Stimulated activated naive CD8-positive, alpha-beta T cell treated with anti-CD3 and anti-CD28 coated beads, Interleukin-15, amount 100 ng/mL, for 72 hours (primary cell): ENCODE results near the gene ZNF155.
A peak's percentile ranks its signal among the peaks of the same experiment; 100 is the strongest.
"Not testable (repeated sequence)": the region's sequence is repeated elsewhere in the genome, so short reads cannot be mapped to it uniquely, and the experiment has no call there.

ENCODE experiments used
- ATAC-seq: fragments of 150-1000 bp; cut with Tn5 transposase; 2 replicates; pipeline ENCODE4 v1.10.0; 2021; ENCODE audit warnings: mild to moderate bottlenecking, moderate library complexity
- DNase-seq, 2 donors: peaks; one replicate each; pipeline ENCODE4 v3.0.0; 2021 to 2022
- H3K27ac Mint-ChIP-seq, 2 donors: one replicate each; pipeline ENCODE4 v1.8.0; 2022; ENCODE audit warnings: mild to moderate bottlenecking in 2 of 2, mixed read lengths in 2 of 2, moderate library complexity in 2 of 2
- H3K27me3 Mint-ChIP-seq: one replicate; pipeline ENCODE4 v1.8.0; 2022; ENCODE audit warnings: mixed read lengths
- H3K4me1 Mint-ChIP-seq: one replicate; pipeline ENCODE4 v1.8.0; 2022; ENCODE audit warnings: mild to moderate bottlenecking, mixed read lengths
- H3K4me3 Mint-ChIP-seq, 2 donors: one replicate each; pipeline ENCODE4 v1.8.0; 2022; ENCODE audit warnings: mild to moderate bottlenecking in 2 of 2, mixed read lengths in 2 of 2, moderate library complexity in 1 of 2
- H3K9me3 Mint-ChIP-seq, 2 donors: one replicate each; pipeline ENCODE4 v1.8.0; 2022; ENCODE audit warnings: mixed read lengths in 2 of 2

The ZNF155 gene

GRCh38 chr19:43983912-43984686 is at the start of gene ZNF155:
Gene ZNF155 (plus strand): TSS chr19:43984188. CDS start chr19:43988544, 4,356 bp downstream.
- Mint-ChIP-seq H3K27ac (peak within 1 kb of the TSS; percentile 99), H3K9me3 (peaks cover 14 to 28% of the 10 kb centered on the region in 2 donors), H3K27me3 (no peaks in the 10 kb centered on the region), H3K4me3 (peak within 1 kb of the TSS; percentile 94 to 98), H3K4me1 (peaks cover 15% of the 10 kb centered on the region)
- DNase-seq (peak; percentile 66 to 69), ATAC-seq (peak; percentile 95)

- peaks cover 13 to 14% of the 10 kb centered on the region in 2 donors for H3K9me3 Mint-ChIP-seq
- no peaks in the 10 kb centered on the region for H3K27me3 Mint-ChIP-seq
- DNase-seq (peak; percentile 78 to 87), ATAC-seq (peak; percentile 99)
- H3K4me3 Mint-ChIP-seq = peak within 1 kb of the TSS; percentile 91 to 93
- H3K27ac Mint-ChIP-seq = peak within 1 kb of the TSS; percentile 91 to 95
- peaks cover 9% of the 10 kb centered on the region for H3K4me1 Mint-ChIP-seq
Measured at GRCh38 chr19:43934985-43935708, 48.8 kb upstream of the ZNF155 start, which contains the start of gene ZNF45. Gene ZNF45 (minus strand): TSS chr19:43935282. CDS start chr19:43922185, 13,097 bp downstream.

DNA sequence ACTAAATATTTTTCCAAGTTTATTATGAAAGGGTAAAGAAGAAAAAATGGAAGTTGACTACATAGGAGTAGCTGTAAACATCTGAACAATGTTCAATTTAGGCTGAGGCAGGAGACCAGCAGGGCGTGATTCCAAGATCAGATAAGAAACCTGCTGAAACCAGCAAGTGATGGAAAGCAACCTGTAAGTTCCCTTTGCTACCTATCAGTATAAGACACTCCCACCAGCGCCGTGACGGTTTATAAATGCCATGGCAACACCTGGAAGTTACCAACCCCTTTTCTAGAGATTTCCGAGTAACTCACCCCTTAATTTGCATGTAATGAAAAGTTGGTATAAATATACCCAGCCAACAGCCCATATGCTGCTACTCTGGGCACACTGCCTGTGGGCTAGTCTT is 47.8 kb upstream of the ZNF155 start:
- Mint-ChIP-seq H3K4me3 (peak overlapping the region; percentile 91 to 93), H3K4me1 (peaks cover 9% of the 10 kb centered on the region), H3K27ac (no peak overlapping the region), H3K27me3 (no peaks in the 10 kb centered on the region), H3K9me3 (peaks cover 13 to 17% of the 10 kb centered on the region in 2 donors)
- no peak for ATAC-seq
- DNase-seq = no peak

DNA sequence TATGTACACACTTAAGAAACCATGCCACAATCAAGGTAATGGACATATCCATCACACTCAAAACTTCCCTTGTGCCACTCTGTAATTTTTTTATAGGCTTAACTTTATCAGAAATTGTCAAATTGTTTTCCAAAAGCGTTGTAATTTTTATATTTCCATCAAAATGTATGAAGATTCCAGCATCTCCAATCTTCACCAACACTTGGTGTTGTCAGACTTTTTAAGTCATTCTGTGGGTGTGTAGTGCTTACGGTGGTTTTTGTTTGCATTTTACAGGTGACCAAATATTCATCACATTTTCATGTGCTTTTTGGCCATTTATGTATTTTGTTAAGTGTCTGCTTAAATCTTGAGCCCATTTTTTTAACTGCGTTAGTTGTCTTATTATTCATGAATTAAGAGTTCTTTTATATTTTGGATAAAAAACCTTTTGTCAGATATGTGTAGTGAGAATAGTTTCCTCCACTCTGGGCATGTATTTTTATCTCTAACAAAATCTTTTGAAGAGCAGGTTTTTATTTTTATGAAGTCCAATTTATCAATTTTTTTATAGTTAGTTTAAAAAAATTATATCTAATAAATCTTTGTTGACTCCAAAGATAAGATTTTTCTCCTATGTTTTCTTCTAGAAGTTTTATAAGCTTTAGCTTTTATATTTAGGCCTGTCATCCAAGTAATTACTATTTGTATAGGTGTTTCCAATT is 44.3 kb upstream of the ZNF155 start:
- ATAC-seq = no peak
- H3K27me3 Mint-ChIP-seq = peaks cover 8% of the 10 kb centered on the region
- peaks cover 19 to 23% of the 10 kb centered on the region in 2 donors for H3K9me3 Mint-ChIP-seq
- H3K4me3 Mint-ChIP-seq = no peak overlapping the region
- no peak overlapping the region for H3K27ac Mint-ChIP-seq
- no peak for DNase-seq
- no peaks in the 10 kb centered on the region for H3K4me1 Mint-ChIP-seq

GRCh38 chr19:43940719-43941118 is 43.3 kb upstream of the ZNF155 start:
- Mint-ChIP-seq H3K27me3 (peaks cover 10% of the 10 kb centered on the region), H3K4me1 (no peaks in the 10 kb centered on the region), H3K4me3 (no peak overlapping the region), H3K27ac (no peak overlapping the region), H3K9me3 (peaks cover 24 to 27% of the 10 kb centered on the region in 2 donors)
- no peak for DNase-seq
- ATAC-seq = no peak

GRCh38 chr19:43941209-43941608 is 42.8 kb upstream of the ZNF155 start:
- ATAC-seq = no peak
- peaks cover 14% of the 10 kb centered on the region for H3K27me3 Mint-ChIP-seq
- no peak overlapping the region for H3K27ac Mint-ChIP-seq
- DNase-seq = no peak
- no peaks in the 10 kb centered on the region for H3K4me1 Mint-ChIP-seq
- no peak overlapping the region for H3K4me3 Mint-ChIP-seq
- peaks cover 27 to 32% of the 10 kb centered on the region in 2 donors for H3K9me3 Mint-ChIP-seq

DNA sequence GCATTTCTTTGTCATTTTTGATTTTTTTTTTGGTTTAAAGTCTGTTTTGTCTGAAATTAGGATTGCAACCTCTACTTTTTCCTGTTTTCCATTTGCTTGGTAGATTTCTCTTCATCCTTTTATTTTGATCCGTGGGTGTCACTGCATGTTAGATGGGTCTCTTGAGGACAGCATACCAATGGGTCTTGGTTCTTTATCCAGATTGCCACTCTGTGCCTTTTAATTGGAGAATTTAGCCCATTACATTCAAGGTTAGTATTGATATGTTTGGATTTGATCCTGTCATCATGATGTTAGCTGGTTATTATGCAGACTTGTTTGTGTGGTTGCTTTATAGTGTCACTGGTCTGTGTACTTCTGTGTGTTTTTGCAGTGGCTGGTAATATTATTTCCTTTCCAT is 36.6 kb upstream of the ZNF155 start:
- not testable (repeated sequence) for H3K4me3 Mint-ChIP-seq, ATAC-seq, H3K27ac Mint-ChIP-seq, DNase-seq
- Mint-ChIP-seq H3K4me1 (peaks cover 14% of the 10 kb centered on the region), H3K9me3 (peaks cover 46 to 67% of the 10 kb centered on the region in 2 donors), H3K27me3 (peaks cover 43% of the 10 kb centered on the region)

GRCh38 chr19:43949803-43950202 is 34.2 kb upstream of the ZNF155 start:
- DNase-seq, H3K4me3 Mint-ChIP-seq, ATAC-seq, H3K27ac Mint-ChIP-seq: not testable (repeated sequence)
- peaks cover 14% of the 10 kb centered on the region for H3K4me1 Mint-ChIP-seq
- H3K27me3 Mint-ChIP-seq = peaks cover 36% of the 10 kb centered on the region
- H3K9me3 Mint-ChIP-seq = peaks cover 46 to 67% of the 10 kb centered on the region in 2 donors

DNA sequence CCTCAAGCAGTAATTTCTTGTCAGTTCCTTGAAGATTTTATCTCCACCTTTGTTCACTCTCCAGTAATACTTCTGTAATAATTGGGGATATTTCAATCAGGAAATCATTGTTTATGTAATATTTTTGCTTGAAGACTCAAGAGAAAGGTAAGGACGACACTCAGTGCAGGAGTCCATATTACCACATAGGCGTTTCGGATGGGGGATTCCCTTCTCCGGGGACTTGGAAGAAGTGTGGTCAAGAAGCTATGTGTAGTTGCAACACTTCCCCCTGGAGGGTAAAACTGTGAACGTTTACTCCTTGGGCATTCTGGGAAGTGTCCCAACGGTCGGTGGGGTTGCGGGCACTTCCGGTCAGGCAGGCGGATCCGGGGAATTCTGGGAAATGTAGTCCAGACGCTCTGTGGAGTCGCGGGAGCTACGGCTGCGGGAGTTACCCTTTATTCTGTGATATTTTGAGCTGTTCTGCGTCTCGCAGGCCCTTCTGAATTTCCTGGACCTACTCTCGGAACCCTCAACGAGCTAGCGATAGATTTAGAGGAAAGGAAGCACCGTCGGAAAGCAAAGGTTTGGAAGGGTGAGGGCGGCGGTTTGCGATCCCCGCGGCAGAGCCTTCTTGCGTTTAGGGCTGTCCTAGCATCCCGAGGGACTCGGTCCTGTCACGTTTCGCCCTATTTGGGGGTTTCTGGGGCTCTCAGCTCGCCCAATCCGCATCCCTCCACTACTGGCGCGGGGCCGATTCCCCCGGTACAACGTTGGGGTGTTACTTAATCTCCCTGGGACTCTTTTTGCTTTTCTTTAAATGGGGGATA is 32.9 kb upstream of the ZNF155 start, which contains the start of gene ZNF221:
Gene ZNF221, plus strand, starts transcription at position 395 of the 812 bp plus-strand sequence. CDS start 11,499 bp downstream, outside the sequence.
- peaks cover 14% of the 10 kb centered on the region for H3K4me1 Mint-ChIP-seq
- peak; percentile 95 for ATAC-seq

DNA sequence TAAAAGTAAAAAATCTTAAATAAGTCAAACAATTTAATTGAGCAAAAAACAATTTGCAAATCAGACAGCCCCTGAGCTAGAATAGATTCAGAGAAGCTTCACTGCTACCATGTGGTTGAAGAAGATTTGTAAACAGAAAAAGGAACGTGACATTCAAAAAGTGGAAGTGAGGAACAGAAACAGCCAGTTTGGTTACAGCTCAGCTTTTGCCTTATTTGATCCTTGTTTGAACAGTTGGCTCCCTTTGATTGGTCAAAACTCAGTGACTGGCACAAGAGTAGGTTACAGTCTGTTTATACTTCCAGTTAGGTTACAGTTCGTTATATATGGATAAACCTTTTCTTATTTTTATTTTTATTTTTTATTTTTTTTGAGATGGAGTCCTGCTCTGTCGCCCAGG is 27.2 kb upstream of the ZNF155 start:
- peaks cover 5% of the 10 kb centered on the region for H3K4me1 Mint-ChIP-seq
- no peak overlapping the region for H3K27ac Mint-ChIP-seq
- ATAC-seq (no peak), DNase-seq (no peak)
- H3K27me3 Mint-ChIP-seq = no peaks in the 10 kb centered on the region
- H3K4me3 Mint-ChIP-seq = no peak overlapping the region
- peaks cover 25 to 29% of the 10 kb centered on the region in 2 donors for H3K9me3 Mint-ChIP-seq

More for the DNA sequence above, 32.9 kb upstream of the ZNF155 start, which contains the start of gene ZNF221:
- DNase-seq = peak; percentile 62 to 79
- Mint-ChIP-seq H3K4me3 (peak within 1 kb of the TSS; percentile 98), H3K27ac (peak within 1 kb of the TSS; percentile 80 to 97), H3K9me3 (peaks cover 42 to 65% of the 10 kb centered on the region in 2 donors), H3K27me3 (peaks cover 31% of the 10 kb centered on the region)

- H3K27ac Mint-ChIP-seq = no peak overlapping the region
- peaks cover 31 to 37% of the 10 kb centered on the region in 2 donors for H3K9me3 Mint-ChIP-seq
- no peaks in the 10 kb centered on the region for H3K4me1 Mint-ChIP-seq
- no peak overlapping the region for H3K4me3 Mint-ChIP-seq
- DNase-seq (no peak), ATAC-seq (no peak)
- H3K27me3 Mint-ChIP-seq = no peaks in the 10 kb centered on the region
Measured at GRCh38 chr19:43957891-43958290, 26.1 kb upstream of the ZNF155 start.

GRCh38 chr19:43960411-43960810 is 23.6 kb upstream of the ZNF155 start:
- H3K4me3 Mint-ChIP-seq = no peak overlapping the region
- H3K27ac Mint-ChIP-seq = no peak overlapping the region
- DNase-seq (no peak), ATAC-seq (no peak)
- peaks cover 44 to 46% of the 10 kb centered on the region in 2 donors for H3K9me3 Mint-ChIP-seq
- H3K27me3 Mint-ChIP-seq = no peaks in the 10 kb centered on the region
- no peaks in the 10 kb centered on the region for H3K4me1 Mint-ChIP-seq

DNA sequence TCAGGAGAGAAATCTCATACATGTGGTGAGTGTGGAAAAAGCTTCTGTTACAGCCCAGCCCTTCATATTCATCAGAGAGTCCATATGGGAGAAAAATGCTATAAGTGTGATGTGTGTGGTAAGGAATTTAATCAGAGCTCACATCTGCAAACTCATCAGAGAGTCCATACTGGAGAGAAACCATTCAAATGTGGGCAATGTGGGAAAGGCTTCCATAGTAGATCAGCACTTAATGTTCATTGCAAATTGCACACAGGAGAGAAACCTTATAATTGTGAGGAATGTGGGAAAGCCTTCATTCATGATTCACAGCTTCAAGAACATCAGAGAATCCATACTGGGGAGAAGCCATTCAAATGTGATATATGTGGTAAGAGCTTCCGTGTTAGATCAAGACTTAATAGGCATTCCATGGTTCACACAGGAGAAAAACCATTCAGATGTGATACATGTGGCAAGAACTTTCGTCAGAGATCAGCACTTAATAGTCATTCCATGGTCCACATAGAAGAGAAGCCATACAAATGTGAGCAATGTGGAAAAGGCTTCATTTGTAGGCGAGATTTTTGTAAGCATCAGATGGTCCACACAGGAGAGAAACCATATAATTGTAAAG is 17.8 kb upstream of the ZNF155 start:
- Mint-ChIP-seq H3K27me3 (no peaks in the 10 kb centered on the region), H3K9me3 (peaks cover 55 to 67% of the 10 kb centered on the region in 2 donors), H3K27ac (no peak overlapping the region), H3K4me3 (no peak overlapping the region), H3K4me1 (no peaks in the 10 kb centered on the region)
- ATAC-seq (no peak), DNase-seq (no peak)

DNA sequence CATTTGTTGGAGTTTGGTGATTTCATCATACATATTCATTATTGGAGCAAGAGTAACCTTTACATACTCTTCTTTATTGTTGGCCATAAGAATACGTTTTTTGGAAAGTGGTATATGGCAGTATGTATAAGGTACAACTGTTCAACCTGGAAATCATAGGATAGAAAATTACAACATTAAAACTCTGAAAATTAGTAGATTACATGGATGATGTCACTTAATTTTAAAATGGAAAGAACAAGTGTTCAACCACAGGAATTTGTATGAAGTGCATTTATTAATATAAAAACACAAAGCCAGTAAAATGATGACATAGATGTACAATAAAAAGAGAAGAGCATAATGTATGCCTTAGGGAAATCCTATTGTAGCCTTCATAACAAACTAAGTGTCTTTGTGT is 7.3 kb upstream of the ZNF155 start:
- Mint-ChIP-seq H3K9me3 (peaks cover 36 to 46% of the 10 kb centered on the region in 2 donors), H3K27me3 (no peaks in the 10 kb centered on the region), H3K4me3 (no peak overlapping the region), H3K27ac (no peak overlapping the region), H3K4me1 (no peaks in the 10 kb centered on the region)
- ATAC-seq = no peak
- DNase-seq = no peak
